Measurements from ENCODE around the gene RNF144B.
"Not testable (repeated sequence)": the region's sequence is repeated elsewhere in the genome, so short reads cannot be mapped to it uniquely, and the experiment has no call there.

Gene RNF144B

GRCh38 chr6:18451756-18452155 is 64.6 kb downstream of the RNF144B start:
- DNase-seq = no peak

- no peak for DNase-seq
Observed at GRCh38 chr6:18454446-18454845, 67.3 kb downstream of the RNF144B start.

- DNase-seq = no peak
Observed at GRCh38 chr6:18457065-18457737, 70.1 kb downstream of the RNF144B start.

- DNase-seq = not testable (repeated sequence)
Observed at GRCh38 chr6:18458086-18458485, 70.9 kb downstream of the RNF144B start.

GRCh38 chr6:18463429-18463828 is 76.3 kb downstream of the RNF144B start:
- no peak for DNase-seq

- no peak for DNase-seq
Observed at GRCh38 chr6:18464176-18464575, 77.0 kb downstream of the RNF144B start.

GRCh38 chr6:18465410-18466154 is 78.4 kb downstream of the RNF144B start:
- no peak for DNase-seq

GRCh38 chr6:18467741-18468502 is 80.8 kb downstream of the RNF144B start:
- DNase-seq = no peak

GRCh38 chr6:18468503-18468843 is 81.3 kb downstream of the RNF144B start:
- DNase-seq = no peak

- DNase-seq = no peak
Observed at GRCh38 chr6:18469536-18469935, 82.4 kb downstream of the RNF144B start.

- DNase-seq = no peak
Observed at GRCh38 chr6:18471232-18471964, 84.2 kb downstream of the RNF144B start.

- no peak for DNase-seq
Observed at GRCh38 chr6:18472941-18473340, 85.8 kb downstream of the RNF144B start.

GRCh38 chr6:18473755-18474154 is 86.6 kb downstream of the RNF144B start:
- DNase-seq = no peak

GRCh38 chr6:18477301-18477941 is 90.3 kb downstream of the RNF144B start:
- DNase-seq = peak; percentile 15

- no peak for DNase-seq
Observed at GRCh38 chr6:18478610-18479009, 91.5 kb downstream of the RNF144B start.

- DNase-seq = no peak
Observed at GRCh38 chr6:18481870-18482269, 94.7 kb downstream of the RNF144B start.

GRCh38 chr6:18485660-18486435 is 98.7 kb downstream of the RNF144B start:
- DNase-seq = no peak

GRCh38 chr6:18488004-18488403 is 100.9 kb downstream of the RNF144B start:
- no peak for DNase-seq

- DNase-seq = no peak
Observed at GRCh38 chr6:18488526-18489270, 101.5 kb downstream of the RNF144B start.

GRCh38 chr6:18489335-18489734 is 102.2 kb downstream of the RNF144B start:
- DNase-seq = no peak

Data from HCEC 1CT (cell line).